ENCODE measurements around the gene ADAMTS10.

ADAMTS10 gene

GRCh38 chr19:8610041-8610935 is at the start of gene ADAMTS10:
ADAMTS10 (minus strand) TSS chr19:8610715; CDS start chr19:8605710, 5,005 bp downstream.
- H3K4me3 ChIP-seq (ENCODE audit: low read length), result peak within 1 kb of the TSS; percentile 92
- H3K9me3 ChIP-seq (ENCODE audit: insufficient read depth, low read depth, low read length), result no peaks in the 10 kb centered on the region
- H3K36me3 ChIP-seq (ENCODE audit: insufficient read depth, low read depth, low read length), result no peaks in the 10 kb centered on the region
- peaks cover 18% of the 10 kb centered on the region; the same call in 1 of the 2 replicates for H3K4me1 ChIP-seq (ENCODE audit: insufficient read depth, low read length)
- peak within 1 kb of the TSS; percentile 78 for H3K27ac ChIP-seq (ENCODE audit: low read length)
- no peaks in the 10 kb centered on the region for H3K27me3 ChIP-seq (ENCODE audit: insufficient read depth, low read length)
- H3K9ac ChIP-seq (ENCODE audit: low read depth, low read length), result peak within 1 kb of the TSS; percentile 84

- Histone ChIP-seq H3K9me3 (ENCODE audit: insufficient read depth, low read depth, low read length) (no peaks in the 10 kb centered on the region), H3K9ac (ENCODE audit: low read depth, low read length) (no peak overlapping the region), H3K27ac (ENCODE audit: low read length) (no peak overlapping the region), H3K4me3 (ENCODE audit: low read length) (no peak overlapping the region), H3K27me3 (ENCODE audit: insufficient read depth, low read length) (no peaks in the 10 kb centered on the region), H3K36me3 (ENCODE audit: insufficient read depth, low read depth, low read length) (no peaks in the 10 kb centered on the region), H3K4me1 (ENCODE audit: insufficient read depth, low read length) (no peaks in the 10 kb centered on the region)
Observed at GRCh38 chr19:8659905-8660304, 49.4 kb upstream of the ADAMTS10 start.

DNA sequence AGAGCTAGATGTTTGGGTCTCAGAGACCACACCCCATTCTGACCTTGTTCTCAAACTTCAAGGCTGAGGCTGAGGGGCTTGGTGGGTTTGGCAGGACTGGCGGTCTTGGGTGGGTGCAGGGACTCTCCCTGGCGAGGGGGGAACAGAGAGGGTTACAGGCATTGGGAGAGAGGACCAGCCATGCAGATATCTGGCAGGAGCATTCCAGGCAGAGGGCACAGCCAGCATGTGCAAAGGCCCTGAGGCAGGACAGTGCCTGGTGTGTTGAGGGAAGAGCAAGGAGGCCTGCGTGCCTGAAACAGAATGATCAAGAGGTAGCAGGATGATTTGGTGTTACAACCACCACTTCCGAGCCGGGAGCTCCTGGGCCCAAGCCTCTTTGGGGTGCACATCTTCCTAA is 47.4 kb upstream of the ADAMTS10 start:
- Histone ChIP-seq H3K36me3 (ENCODE audit: insufficient read depth, low read depth, low read length) (no peaks in the 10 kb centered on the region), H3K4me1 (ENCODE audit: insufficient read depth, low read length) (no peaks in the 10 kb centered on the region), H3K27ac (ENCODE audit: low read length) (no peak overlapping the region), H3K4me3 (ENCODE audit: low read length) (no peak overlapping the region), H3K9ac (ENCODE audit: low read depth, low read length) (no peak overlapping the region), H3K9me3 (ENCODE audit: insufficient read depth, low read depth, low read length) (no peaks in the 10 kb centered on the region), H3K27me3 (ENCODE audit: insufficient read depth, low read length) (no peaks in the 10 kb centered on the region)

- Histone ChIP-seq H3K9me3 (ENCODE audit: insufficient read depth, low read depth, low read length) (no peaks in the 10 kb centered on the region), H3K27me3 (ENCODE audit: insufficient read depth, low read length) (no peaks in the 10 kb centered on the region), H3K4me1 (ENCODE audit: insufficient read depth, low read length) (no peaks in the 10 kb centered on the region), H3K9ac (ENCODE audit: low read depth, low read length) (no peak overlapping the region), H3K4me3 (ENCODE audit: low read length) (no peak overlapping the region), H3K27ac (ENCODE audit: low read length) (no peak overlapping the region), H3K36me3 (ENCODE audit: insufficient read depth, low read depth, low read length) (no peaks in the 10 kb centered on the region)
Observed at GRCh38 chr19:8655340-8655709, 44.8 kb upstream of the ADAMTS10 start.

GRCh38 chr19:8654591-8655339 is 44.2 kb upstream of the ADAMTS10 start:
- Histone ChIP-seq H3K36me3 (ENCODE audit: insufficient read depth, low read depth, low read length) (no peaks in the 10 kb centered on the region), H3K4me1 (ENCODE audit: insufficient read depth, low read length) (no peaks in the 10 kb centered on the region), H3K27me3 (ENCODE audit: insufficient read depth, low read length) (no peaks in the 10 kb centered on the region), H3K9me3 (ENCODE audit: insufficient read depth, low read depth, low read length) (no peaks in the 10 kb centered on the region), H3K27ac (ENCODE audit: low read length) (no peak overlapping the region), H3K4me3 (ENCODE audit: low read length) (peak overlapping the region; percentile 12; the same call in 1 of the 2 replicates), H3K9ac (ENCODE audit: low read depth, low read length) (no peak overlapping the region)

DNA sequence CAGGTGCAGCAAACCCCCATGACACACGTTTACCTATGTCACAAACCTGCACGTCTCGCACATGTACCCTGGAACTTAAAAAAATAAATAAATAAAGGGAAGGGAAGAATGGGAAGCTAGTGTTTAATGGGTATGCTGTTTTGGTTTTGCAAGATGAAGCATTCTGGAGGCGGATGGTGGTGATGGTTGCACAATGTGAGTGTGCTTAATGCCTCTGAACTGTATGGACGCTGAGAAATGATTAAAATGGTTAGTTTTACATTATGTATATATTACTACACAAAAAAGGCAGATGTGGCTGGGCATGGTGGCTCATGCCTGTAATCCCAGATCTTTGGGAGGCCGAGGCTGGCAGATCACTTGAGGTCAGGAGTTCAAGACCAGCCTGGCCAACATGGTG is 37.7 kb upstream of the ADAMTS10 start:
- Histone ChIP-seq H3K4me3 (ENCODE audit: low read length) (no peak overlapping the region), H3K27me3 (ENCODE audit: insufficient read depth, low read length) (no peaks in the 10 kb centered on the region; the same call in 1 of the 2 replicates), H3K4me1 (ENCODE audit: insufficient read depth, low read length) (no peaks in the 10 kb centered on the region), H3K9ac (ENCODE audit: low read depth, low read length) (no peak overlapping the region), H3K27ac (ENCODE audit: low read length) (no peak overlapping the region), H3K36me3 (ENCODE audit: insufficient read depth, low read depth, low read length) (no peaks in the 10 kb centered on the region), H3K9me3 (ENCODE audit: insufficient read depth, low read depth, low read length) (no peaks in the 10 kb centered on the region)

- H3K36me3 ChIP-seq (ENCODE audit: insufficient read depth, low read depth, low read length), result no peaks in the 10 kb centered on the region
- no peaks in the 10 kb centered on the region for H3K9me3 ChIP-seq (ENCODE audit: insufficient read depth, low read depth, low read length)
- peaks cover 14% of the 10 kb centered on the region; the same call in 1 of the 2 replicates for H3K27me3 ChIP-seq (ENCODE audit: insufficient read depth, low read length)
- no peak overlapping the region for H3K9ac ChIP-seq (ENCODE audit: low read depth, low read length)
- peaks cover 4% of the 10 kb centered on the region; the same call in 1 of the 2 replicates for H3K4me1 ChIP-seq (ENCODE audit: insufficient read depth, low read length)
- no peak overlapping the region for H3K27ac ChIP-seq (ENCODE audit: low read length)
- no peak overlapping the region for H3K4me3 ChIP-seq (ENCODE audit: low read length)
Observed at GRCh38 chr19:8643860-8644653, 33.5 kb upstream of the ADAMTS10 start.

- H3K9me3 ChIP-seq (ENCODE audit: insufficient read depth, low read depth, low read length), result no peaks in the 10 kb centered on the region
- H3K4me3 ChIP-seq (ENCODE audit: low read length), result no peak overlapping the region
- no peak overlapping the region for H3K9ac ChIP-seq (ENCODE audit: low read depth, low read length)
- peaks cover 22% of the 10 kb centered on the region; the same call in 1 of the 2 replicates for H3K27me3 ChIP-seq (ENCODE audit: insufficient read depth, low read length)
- no peak overlapping the region for H3K27ac ChIP-seq (ENCODE audit: low read length)
- H3K4me1 ChIP-seq (ENCODE audit: insufficient read depth, low read length), result peaks cover 4% of the 10 kb centered on the region; the same call in 1 of the 2 replicates
- no peaks in the 10 kb centered on the region for H3K36me3 ChIP-seq (ENCODE audit: insufficient read depth, low read depth, low read length)
Observed at GRCh38 chr19:8642561-8642960, 32.0 kb upstream of the ADAMTS10 start.

GRCh38 chr19:8641908-8642547 is 31.5 kb upstream of the ADAMTS10 start:
- Histone ChIP-seq H3K27ac (ENCODE audit: low read length) (no peak overlapping the region), H3K27me3 (ENCODE audit: insufficient read depth, low read length) (peaks cover 22% of the 10 kb centered on the region; the same call in 1 of the 2 replicates), H3K9ac (ENCODE audit: low read depth, low read length) (no peak overlapping the region), H3K9me3 (ENCODE audit: insufficient read depth, low read depth, low read length) (no peaks in the 10 kb centered on the region), H3K4me3 (ENCODE audit: low read length) (no peak overlapping the region), H3K36me3 (ENCODE audit: insufficient read depth, low read depth, low read length) (no peaks in the 10 kb centered on the region), H3K4me1 (ENCODE audit: insufficient read depth, low read length) (peaks cover 4% of the 10 kb centered on the region; the same call in 1 of the 2 replicates)

GRCh38 chr19:8641221-8641907 is 30.8 kb upstream of the ADAMTS10 start:
- no peaks in the 10 kb centered on the region for H3K9me3 ChIP-seq (ENCODE audit: insufficient read depth, low read depth, low read length)
- H3K27me3 ChIP-seq (ENCODE audit: insufficient read depth, low read length), result peaks cover 22% of the 10 kb centered on the region; the same call in 1 of the 2 replicates
- no peak overlapping the region for H3K27ac ChIP-seq (ENCODE audit: low read length)
- H3K4me1 ChIP-seq (ENCODE audit: insufficient read depth, low read length), result peaks cover 4% of the 10 kb centered on the region; the same call in 1 of the 2 replicates
- H3K4me3 ChIP-seq (ENCODE audit: low read length), result no peak overlapping the region
- H3K36me3 ChIP-seq (ENCODE audit: insufficient read depth, low read depth, low read length), result no peaks in the 10 kb centered on the region
- no peak overlapping the region for H3K9ac ChIP-seq (ENCODE audit: low read depth, low read length)
